ENCODE results near the gene PDE5A.

DNA sequence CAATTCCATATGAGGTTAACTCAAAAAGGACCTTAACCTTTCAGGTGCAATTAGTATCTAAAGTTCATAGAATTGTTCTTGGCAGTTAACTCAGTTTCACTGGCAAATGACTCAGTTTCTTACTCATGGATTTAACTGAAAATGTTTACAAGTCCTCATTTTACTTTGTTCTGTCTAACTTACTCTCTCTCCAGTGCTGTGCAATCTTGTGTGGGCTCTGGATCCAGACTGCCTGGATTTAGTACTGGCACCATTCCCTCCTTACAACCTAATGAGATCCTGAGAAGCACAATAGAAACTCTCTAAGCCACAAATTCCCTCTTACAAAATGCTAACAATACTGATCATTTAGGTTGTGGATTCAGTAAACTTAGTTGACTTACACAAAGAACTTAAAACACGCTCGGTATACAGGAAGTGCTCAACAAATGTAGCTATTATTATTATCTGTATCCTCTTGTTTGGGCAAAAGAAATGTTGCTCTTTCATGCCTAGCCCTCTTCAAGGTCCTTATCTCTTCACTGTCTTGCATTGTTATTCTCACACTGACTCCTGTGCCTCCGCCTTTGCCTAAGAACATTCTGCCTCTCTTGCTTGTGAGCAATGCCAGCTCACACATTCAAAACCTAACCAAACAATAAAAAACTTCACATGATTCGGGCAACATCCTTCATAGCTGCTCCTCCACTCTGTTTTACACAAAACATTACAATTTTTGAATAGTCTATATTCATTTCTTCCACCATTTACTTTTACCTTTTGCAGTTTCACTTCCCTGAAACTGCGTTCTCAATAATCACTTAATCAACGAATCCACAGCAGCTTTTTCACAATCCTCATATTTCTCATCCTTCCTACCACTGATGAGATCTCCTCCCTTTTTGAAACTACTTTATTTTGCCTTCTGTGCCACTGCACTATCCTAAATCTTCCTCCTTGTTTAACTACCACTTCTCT lies 91.8 kb downstream of the PDE5A start:
- TF ChIP-seq, protein P1, sequence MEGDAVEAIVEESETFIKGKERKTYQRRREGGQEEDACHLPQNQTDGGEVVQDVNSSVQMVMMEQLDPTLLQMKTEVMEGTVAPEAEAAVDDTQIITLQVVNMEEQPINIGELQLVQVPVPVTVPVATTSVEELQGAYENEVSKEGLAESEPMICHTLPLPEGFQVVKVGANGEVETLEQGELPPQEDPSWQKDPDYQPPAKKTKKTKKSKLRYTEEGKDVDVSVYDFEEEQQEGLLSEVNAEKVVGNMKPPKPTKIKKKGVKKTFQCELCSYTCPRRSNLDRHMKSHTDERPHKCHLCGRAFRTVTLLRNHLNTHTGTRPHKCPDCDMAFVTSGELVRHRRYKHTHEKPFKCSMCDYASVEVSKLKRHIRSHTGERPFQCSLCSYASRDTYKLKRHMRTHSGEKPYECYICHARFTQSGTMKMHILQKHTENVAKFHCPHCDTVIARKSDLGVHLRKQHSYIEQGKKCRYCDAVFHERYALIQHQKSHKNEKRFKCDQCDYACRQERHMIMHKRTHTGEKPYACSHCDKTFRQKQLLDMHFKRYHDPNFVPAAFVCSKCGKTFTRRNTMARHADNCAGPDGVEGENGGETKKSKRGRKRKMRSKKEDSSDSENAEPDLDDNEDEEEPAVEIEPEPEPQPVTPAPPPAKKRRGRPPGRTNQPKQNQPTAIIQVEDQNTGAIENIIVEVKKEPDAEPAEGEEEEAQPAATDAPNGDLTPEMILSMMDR (conservative IDR thresholded peaks at IDR 0.05; ENCODE audit: low read depth, low read length), result no peak
- TF ChIP-seq EZH2phosphoT487 (IDR thresholded peaks at IDR 0.05; ENCODE audit: borderline replicate concordance, low read length) (no peak), EZH2 (IDR thresholded peaks at IDR 0.05; ENCODE audit: low read length, unreplicated experiment) (no peak)
